HT-29 (cell line): ENCODE results near the gene TLE3. TPM values are rescaled to one million over a fixed set of nuclear protein-coding genes. Genes with fewer than 3 reads are reported as not detected.
A peak's percentile ranks its signal among the peaks of the same experiment; 100 is the strongest.

Experiments used
- DNase-seq: peaks from one replicate; pipeline ENCODE4 v3.0.0-alpha.2; 2015; ENCODE audit warnings: low spot score
- total RNA-seq: library from RNA; depleted of rRNA; stranded (reverse); fragments of >200 nt; shearing (Covaris generic); gene quantifications from 2 replicates; pipeline ENCODE4 v1.2.3, GENCODE V29; 2014

The TLE3 gene
- total RNA-seq, 1 experiment from 2014 or later: 77.6 TPM

DNA sequence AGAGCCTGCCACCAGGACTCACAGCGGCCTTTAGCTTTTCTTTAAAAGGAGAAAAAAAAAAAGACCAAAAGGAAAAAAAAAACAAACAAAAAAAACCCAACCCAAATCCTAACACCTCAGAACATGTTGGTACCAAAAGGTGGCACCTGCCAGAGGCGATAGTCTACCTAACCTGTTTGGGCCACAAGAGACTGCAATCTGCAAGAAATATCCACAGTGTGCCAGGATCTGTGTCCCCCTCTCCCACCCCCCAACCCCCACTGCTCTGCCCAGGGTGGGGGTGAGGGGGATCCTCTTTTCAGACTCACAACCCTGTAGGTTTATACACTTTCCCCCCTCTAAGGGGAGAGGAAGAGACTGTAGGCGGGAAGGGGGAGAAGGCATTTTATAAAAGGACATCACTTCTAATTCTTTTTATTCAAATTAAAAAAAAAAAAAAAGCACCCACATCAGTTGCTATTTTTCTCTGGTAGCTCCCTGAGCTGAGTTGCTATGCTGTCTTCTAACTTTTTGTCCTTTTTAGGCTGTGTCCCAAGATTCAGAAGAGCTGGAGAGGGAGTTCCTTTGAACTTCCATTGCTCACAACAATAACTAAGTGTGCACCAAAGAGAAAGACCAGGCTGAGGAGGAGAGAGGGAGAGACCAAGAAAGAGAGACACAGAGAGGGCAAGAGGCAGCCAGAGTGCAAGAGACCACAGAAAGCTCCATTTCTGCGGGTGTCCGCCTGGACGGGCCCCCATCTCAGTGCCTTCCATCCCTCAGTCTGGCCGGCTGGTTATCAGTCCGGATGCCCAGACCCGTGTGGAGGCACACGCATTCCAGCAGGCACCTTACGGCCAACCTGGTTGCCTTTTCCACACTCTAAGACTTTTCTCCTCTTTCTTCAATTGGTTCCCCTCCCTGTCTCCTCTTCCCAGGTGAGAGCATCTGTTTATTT lies 48.9 kb downstream of the TLE3 start:
- DNase-seq: no peak

DNA sequence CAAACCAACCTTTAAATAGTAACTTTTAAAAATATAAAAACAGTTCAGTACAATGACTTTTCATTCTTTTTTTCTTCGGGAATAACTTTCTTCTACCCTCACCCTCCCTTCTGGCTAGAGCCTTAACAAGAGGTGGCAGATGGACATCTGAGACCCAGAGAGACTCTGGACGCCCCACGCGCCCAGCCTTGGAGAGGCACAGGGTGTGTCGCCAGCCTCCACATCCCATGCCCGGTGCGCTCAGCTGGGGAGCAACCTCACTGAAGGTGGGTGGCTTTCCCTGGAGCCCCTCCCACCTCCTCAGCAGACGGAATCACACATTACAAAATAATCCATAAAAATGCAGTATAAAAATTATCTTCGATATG lies 49.5 kb downstream of the TLE3 start:
- DNase-seq: no peak

DNA sequence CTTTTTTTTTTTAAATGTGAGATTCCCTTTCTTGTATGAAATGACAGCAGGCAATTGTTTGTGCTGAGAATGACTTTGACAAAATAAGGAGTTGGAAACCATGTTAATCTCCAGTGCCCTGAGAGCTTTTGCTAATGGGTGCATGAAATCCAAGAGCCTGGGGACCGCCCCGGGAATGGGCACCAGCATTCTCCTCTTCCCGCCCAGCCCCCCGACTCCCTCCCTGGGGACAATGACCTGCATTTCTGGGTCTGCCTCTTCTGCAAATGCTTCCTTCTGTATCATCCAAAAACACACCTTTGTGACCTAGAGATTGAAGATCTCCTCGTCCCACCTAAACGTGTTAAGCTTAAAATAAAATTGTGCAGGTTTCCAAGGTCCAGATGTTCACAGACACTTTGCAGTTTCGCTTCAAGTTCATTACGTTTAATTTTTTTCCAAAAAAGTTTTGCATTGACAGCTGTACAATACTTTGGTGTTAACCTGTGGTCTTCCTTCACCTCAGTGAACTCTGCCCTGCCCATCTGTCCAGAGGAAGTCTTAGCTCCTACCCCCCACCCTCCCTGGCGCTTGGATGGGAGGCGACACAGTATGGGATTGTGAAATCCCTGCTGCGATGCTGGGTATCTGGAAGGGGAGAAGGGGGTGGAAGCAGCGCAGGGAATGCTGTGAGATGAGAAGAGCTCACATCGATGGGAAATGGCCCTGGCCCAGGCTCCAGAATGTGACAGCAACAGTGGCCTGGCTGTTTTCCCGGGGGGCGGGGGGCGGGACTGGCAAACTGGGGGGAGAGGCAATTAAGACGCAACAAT lies 50.1 kb downstream of the TLE3 start:
- DNase-seq: no peak

DNA sequence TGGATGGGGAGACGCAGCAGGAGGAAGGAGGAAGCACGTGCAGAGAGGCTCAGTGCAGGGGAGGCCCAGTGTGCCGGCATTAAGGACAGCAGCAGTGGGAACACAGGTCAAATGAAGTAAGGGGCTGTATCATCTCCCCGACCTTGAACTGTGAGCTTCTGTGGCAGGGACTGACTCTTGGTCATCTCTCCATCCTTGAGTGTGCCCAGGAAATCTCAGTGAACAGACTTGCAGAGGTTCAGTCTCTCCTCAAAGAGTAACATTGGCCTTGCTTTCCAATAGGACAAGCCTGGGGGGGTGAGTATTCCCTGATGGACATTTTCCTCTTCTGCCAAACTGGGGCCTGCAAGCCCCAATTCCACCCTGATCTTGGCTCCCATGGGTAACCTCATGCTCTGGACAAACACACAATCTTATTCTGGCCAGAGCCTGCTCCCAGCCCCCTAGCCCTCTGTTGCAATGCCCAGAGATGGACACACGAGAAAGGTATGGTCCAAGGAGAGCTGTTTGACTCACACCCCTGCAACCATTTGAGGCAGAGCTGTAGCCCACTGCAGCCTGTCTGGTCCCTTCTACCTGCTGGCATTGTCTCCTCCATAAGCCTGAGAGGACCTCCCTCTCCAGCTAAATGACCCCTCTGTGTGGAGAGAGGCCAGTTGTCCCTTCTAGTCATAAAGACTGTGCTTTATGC lies 50.9 kb downstream of the TLE3 start:
- no peak for DNase-seq

DNA sequence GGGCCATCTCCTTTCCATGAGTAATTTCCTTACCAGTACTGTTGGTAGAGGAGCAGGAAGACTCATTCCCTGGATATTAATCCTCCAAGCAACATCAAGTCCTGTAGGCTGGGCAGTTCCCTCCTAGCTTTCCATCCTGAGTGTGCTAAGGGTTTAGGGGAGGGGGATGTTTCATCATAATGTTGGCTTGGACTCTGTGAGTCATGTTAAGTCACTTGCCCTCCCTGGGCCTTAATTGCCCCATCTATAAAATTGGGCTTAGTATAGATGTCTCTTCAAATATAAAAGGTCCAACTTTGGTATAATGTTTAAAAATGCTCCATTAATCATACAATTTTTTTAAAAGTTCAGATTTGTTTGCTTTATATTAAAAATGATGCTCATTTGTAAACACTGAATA lies 52.7 kb downstream of the TLE3 start:
- no peak for DNase-seq

DNA sequence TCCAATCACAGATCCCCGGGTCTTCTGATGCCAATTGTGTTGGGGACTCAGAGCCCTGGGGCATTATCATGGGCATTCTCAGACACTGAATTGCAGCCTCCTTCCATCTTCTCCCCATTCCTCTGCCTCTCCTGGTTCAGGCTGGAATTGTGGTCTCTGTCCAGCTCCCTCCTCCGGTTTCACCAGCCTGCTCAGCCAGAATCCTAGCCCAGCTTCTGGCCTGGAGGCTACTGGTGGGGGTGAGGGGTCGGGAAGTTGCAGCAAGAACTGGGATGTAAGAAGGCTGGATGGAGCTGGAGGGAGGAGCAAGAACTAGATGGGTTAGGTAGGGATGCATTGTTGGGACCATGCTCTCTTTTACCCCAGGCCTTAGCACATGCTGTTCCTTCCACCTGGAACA lies 53.5 kb downstream of the TLE3 start:
- DNase-seq: no peak

DNA sequence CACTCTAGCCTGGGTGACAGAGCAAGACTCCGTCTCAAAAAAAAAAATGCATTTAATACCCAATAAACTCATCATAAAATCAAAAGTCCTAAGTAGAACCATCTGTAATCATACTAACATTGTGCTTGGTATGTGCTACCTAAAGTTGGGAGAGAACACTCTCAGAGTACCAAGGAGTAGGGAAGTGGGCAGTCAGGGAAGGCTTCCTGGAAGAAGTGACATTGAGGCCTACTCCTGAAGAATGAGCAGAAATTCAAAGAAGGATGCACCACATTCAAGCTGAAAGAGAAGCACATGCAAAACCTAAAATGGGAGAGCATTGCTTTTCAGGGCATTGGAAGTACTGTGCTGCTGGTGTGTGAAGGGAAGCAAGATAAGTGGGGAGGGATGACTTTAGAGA lies 54.1 kb downstream of the TLE3 start:
- no peak for DNase-seq

DNA sequence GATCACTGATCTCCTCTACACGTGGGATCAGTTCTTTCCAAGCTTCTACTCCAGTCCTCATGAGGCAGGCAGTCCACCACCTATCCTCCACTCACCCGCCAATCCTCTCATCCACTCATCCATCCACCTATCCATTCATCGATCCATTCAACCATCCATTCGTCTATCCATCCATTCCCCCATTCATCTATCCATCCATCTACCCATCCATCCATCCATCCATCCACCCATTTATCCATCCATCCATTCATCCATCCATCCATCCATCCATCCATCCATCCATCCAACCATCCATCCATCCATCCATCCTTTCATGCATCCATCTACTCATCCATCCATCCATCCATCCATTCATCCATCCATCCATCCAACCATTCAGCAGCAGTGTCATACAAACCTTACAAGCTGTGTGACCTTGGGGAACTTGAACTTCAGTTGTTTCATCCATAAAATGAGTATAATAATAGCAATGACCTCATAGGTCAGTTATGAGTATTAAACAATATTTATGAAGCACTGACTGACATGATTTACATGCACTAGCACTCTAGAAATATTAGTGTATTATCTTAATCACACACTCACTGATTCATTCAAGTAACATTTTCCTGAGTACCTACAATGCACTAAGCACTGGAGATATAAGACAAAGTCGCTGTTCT lies 55.0 kb downstream of the TLE3 start:
- no peak for DNase-seq

DNA sequence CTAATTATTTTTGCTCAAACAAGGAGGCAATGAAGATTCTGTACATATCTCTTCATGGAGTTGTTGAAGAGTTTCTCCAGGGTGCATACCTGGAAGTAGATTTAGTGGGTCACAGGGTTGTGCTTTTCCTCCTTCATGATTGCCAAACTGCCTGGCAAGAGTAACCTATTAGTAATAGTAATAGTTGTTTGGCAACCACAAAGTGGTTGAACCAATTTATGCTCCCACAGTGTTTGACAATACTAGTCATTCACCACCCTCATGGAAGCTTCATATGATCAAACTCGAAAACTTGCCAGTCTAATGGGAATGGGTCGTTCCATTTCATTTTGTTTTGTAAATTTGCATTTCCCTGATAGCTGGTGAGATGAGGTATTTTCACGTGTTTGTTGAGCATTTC lies 57.8 kb downstream of the TLE3 start:
- DNase-seq: no peak

DNA sequence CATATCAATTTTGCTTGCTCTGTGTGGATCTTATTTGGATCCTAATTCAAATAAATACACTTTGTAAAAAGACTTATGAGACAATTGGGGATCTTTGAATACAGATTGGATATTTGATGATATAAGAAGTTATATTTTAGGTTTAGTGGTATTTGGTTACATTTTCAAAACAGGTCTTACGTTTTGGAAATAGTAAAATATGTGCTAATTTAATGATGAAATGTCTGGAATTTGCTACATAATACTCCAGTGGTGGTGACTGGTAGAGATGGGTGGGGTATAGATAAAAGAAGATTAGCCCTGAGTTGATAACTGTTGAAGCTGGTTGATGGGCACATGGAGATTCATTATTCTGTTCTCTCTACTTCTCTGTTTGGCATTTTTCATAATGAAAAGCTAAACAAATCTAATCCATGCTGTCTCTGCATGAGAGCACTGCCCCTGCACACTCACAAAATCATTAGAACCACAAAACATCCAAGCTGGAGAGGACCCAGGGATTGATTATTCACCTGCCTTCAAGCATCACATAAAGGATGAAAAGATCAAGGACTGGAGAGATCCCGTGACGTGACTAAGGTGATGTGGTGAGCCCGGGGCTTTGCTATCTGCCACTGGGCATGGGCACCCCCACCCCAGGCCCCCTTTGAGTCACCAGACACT lies 58.9 kb downstream of the TLE3 start:
- DNase-seq: no peak

DNA sequence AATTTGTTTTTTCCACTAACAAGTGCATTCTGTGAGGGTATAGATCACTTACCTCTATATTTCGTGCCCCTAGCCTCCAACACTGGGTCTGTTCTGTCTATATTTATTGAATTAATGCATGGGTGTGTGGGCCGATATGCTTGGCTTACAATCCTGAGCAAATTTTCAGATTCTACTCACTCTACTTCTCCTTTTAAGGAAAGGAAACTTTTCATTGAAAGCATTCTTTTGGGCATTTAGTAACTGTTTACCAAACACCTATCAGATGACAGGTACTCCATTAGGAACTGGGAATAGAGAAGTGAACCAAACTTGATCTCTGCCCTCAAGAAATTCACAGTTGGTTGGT lies 60.5 kb downstream of the TLE3 start:
- no peak for DNase-seq

DNA sequence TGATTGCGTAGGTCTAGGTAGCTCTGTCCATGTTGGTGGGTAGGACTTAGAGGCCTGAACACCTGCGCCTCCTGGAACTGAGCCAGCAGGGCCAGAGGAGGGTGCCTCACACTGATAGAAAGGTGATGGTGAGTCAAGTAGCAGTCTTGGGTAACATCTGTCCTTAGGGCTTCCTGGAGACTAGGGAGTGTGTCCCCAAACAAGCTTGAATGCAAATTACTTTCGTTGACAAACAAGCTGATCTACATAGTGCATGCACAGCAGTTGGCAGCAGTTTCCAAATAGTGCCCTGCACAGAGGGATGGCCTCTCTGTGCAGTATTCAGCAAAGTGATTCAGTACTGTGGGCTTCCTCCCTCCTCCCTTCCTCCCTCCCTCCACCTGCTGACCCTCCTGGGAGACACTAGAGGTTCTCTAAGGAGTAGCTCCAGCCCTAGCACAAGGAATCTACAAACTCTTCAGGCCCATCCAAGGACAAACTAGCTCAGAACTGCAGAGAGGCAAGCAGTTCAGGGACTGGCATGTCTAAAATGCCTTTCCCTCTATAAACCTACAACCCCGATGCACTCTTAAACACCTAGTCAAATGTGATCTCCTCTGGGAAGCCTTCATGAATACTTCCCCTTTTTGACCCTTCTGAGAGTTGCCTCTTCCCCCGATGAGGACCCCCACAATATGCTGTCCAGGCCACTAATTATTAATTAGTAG lies 61.0 kb downstream of the TLE3 start:
- DNase-seq: peak; percentile 49

DNA sequence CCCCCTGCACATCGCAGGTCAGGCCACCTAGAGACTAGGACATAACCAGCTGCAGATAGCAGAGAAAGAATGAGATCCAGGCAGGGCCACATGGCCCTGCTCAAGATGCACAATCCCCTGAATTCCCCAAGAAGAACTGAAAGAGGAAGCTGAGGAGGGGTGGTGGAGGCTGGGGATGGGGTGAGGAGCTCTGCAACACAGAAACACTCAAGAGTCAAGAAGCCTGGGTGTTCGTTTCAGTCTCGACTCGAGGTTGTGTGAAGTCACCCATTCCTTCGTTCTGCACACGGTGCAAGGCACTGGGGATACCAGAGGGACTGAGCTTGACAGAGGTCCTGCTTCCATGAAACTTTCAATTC lies 62.0 kb downstream of the TLE3 start:
- DNase-seq: no peak

DNA sequence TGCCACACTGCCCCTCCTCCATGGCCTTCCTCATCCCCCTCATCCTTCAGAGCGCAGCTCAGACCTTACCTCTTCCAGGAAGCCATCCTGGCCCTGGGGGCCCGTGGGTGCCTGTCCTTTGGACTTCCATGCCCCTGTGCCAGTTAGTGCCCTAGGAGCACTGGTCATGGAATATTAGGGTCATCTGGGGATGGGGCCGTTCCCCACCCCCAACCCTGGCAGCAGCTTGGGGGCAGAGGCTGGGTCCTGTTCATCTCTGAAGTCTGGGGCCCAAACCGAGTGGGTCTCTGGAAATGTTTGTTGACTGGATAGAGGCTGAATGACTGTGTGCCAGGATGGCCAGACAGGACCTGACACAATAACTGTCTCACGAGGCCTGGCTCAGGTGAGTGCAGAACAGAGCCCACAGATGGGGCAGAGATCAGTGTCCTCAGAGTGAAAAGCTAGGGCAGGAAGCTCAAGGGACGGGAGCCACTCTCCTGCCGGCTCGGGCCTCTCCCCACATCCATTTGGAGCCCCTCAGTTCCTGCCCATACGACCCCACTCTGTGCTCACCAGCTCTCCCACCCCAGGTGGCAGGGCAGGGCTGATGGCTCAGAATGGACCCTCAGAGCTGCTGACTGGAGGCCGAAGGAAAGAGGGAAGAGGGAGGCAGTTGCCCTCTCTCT lies 62.5 kb downstream of the TLE3 start:
- DNase-seq: no peak

DNA sequence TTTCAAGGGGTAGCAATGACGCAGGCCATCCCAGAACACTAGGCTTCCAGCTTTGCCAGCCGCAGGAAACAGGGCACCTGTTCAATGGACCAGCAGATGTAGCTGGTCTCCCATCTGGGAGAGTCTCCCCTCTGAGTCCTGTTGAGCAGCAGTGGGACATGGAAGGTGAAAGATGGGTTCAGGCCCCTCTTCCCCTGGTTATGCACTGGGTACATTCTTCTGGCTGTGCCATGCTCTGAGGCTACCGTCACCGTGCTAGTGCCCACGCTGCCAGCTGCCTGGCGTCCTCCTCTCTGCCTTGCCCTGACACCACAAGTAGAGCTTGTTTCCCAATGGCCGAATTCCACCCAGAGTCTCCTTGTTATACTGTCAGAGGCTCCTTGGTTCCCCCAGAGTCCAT lies 63.1 kb downstream of the TLE3 start:
- DNase-seq: no peak

DNA sequence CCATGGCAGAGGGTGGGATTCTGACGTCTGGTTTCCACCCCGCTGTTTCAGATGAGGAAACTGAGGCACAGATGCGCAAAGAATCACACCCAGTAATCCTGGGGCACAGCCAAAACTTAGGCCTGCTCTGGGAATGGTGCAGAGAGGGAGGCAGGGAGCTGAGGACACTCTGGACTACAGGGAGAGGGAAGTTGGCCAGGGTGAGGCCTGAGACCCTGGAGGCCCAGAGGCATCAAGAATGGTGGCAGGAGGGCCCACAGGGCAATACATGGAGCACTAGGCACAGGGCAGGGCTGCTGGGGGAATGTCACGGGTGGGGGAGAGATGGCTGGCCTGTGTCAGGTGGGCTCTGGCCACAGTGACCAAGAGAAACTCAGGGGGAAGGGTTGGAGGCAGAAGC lies 63.6 kb downstream of the TLE3 start:
- no peak for DNase-seq

DNA sequence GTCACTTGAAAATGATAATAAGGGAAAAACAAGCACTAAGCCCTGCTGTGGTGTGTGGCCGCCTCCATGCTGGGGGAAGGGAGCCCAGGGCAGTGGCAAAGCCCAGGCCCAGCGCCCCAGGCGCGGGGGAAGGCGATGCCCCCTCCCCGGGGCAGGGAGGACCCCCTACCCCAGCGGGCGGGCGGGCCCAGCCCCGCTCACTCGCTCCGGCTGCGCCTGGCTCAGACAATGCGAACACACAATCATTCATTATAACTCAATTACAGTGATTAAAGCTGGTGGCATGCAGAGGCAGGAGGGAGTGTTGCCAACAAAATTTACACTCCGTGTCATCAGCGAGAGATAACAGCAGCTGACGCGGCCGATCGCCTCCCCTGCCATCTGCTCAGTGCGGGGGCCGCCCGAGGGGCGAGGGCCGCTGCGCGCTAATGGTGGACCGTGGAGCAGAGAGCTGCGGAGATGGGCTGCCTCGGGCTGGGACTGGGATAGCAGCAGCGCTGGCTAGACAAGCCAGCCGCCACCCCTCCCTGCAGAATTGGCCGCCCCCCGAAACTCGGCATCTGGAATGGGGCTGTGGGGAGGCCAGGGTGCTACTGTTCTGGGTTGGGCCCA lies 64.1 kb downstream of the TLE3 start:
- no peak for DNase-seq

DNA sequence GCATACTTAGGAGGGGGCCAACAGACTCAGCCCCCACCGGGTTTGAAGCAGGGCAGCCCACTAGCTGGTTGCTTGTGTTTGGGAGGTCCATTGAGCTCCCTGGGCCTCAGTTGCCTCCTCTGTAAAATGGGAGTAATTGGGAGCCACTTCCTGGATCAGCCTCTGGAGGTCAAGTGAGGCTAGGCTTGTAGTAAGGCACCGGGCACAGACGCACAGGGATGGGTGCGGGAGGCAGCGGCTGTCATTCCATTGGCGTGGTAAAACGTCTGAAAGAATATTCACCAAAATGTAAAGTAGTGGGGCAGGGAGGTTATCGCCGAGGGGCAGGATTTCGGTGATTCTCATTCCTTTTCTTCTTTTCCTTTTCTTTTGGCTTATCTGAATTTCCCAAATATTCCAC lies 64.6 kb downstream of the TLE3 start:
- DNase-seq: no peak

DNA sequence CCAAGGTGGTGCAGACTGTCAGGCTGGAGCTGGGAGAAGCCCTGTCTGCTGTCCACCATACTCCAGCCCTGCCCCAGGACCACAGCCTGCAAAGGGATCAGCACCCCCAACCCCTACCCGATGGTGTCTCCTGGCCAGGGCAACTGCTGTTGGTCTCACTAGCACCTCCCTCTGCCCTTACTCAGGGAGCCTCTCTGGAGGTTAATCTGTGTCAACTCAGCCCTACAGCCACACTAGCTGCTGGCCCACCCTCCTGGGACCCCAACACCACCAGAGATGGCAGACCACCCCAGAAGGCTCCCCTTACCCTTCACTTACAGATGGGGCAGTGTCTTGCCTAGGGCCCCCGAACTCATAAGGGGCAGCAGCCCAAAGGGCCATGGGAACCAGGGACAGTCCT lies 65.2 kb downstream of the TLE3 start:
- no peak for DNase-seq

DNA sequence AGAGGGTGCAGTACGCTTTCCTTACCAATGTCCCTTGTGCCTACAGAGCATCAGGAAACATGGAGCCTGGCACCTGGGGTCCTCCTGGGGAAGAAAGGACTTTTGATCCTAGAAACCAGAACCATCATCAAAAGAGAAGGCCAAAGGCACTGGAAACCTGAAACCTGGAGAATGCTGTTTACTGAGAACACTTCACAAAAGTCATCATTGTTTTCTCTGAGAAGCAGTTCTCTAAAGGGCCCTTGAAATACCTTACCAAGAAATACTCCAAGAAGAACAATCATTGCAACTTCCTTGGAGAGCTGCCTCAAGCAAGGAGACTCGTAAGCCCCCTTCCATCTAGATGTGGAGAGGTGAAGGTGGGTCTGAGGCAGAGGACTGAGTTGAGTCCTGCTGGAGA lies 66.0 kb downstream of the TLE3 start:
- no peak for DNase-seq
